ENCODE results near the gene CNTNAP2.

GRCh38 chr7:146116521-146117222 is at the start of gene CNTNAP2:
- TF ChIP-seq CHD2 (IDR thresholded peaks at IDR 0.05; ENCODE audit: low read length): no peak
- no peak for TF ChIP-seq GABPA (IDR thresholded peaks at IDR 0.05; ENCODE audit: borderline replicate concordance, insufficient read depth, low read length)
- TF ChIP-seq RXRA (IDR thresholded peaks at IDR 0.05; ENCODE audit: insufficient read depth, low read depth, low read length): no peak
- TF ChIP-seq RAD21 (IDR thresholded peaks at IDR 0.05 in 1 of 2, conservative IDR thresholded peaks at IDR 0.05 in 1 of 2; ENCODE audit: low read depth in 2 of 2, low read length in 2 of 2): peak in 1 of 2 experiments; percentile 0; a peak in 1 of 4 replicates
- peak; percentile 82 for TF ChIP-seq ASH2L (IDR thresholded peaks at IDR 0.05; ENCODE audit: low read length)
- TF ChIP-seq CTCF (IDR thresholded peaks at IDR 0.05; ENCODE audit: control extremely low read depth in 1 of 3, insufficient read depth in 1 of 3, low read depth in 1 of 3, low read length in 3 of 3): no peak
- TF ChIP-seq POLR2A (IDR thresholded peaks at IDR 0.05; ENCODE audit: control extremely low read depth in 1 of 2, low read depth in 2 of 2, low read length in 2 of 2): no peak
- TF ChIP-seq POLR2AphosphoS5 (IDR thresholded peaks at IDR 0.05; ENCODE audit: low read depth, low read length): no peak
- 0 out of 2 replicates have a peak, but pooled peaks have one; percentile 19 for TF ChIP-seq TAF1 (IDR thresholded peaks at IDR 0.05; ENCODE audit: low read depth, low read length)
- TF ChIP-seq PHF8 (conservative IDR thresholded peaks at IDR 0.05; ENCODE audit: low read depth, low read length): no peak
- no peak for TF ChIP-seq JUN (IDR thresholded peaks at IDR 0.05; ENCODE audit: low read depth, low read length)
